OCI-LY3 (cell line): ENCODE measurements around the gene KAZN.

ENCODE experiments used
- H2AFZ ChIP-seq: fragments of 200-600, 300-600 bp; shearing (Covaris generic); 2 replicates; pipeline ENCODE4 v1.6.0; 2014; ENCODE audit warnings: antibody characterized with exemption, low read depth, low read length
- H3K27ac ChIP-seq: fragments of 200-600, 300-600 bp; sonication (generic); 2 replicates; pipeline ENCODE4 v1.5.1; 2014; ENCODE audit warnings: mild to moderate bottlenecking, low read length, moderate library complexity, mixed read lengths
- H3K27me3 ChIP-seq: fragments of 200-600, 300-600 bp; sonication (generic); 2 replicates; pipeline ENCODE4 v1.6.1; 2014; ENCODE audit warnings: low read depth, low read length, mixed read lengths
- H3K36me3 ChIP-seq: fragments of 200-600, 300-600 bp; sonication (generic); replicated peaks from 2 replicates; pipeline ENCODE3; 2014; ENCODE audit warnings: low read depth, low read length, mixed read lengths
- H3K4me1 ChIP-seq: fragments of 300-600, 200-600 bp; sonication (generic); 2 replicates; pipeline ENCODE4 v1.6.1; 2014; ENCODE audit warnings: low read length, mixed read lengths
- H3K4me2 ChIP-seq: fragments of 200-600, 300-600 bp; sonication (generic); 2 replicates; pipeline ENCODE4 v1.6.1; 2014; ENCODE audit warnings: low read length, mixed read lengths
- H3K4me3 ChIP-seq: fragments of 300-600, 200-600 bp; sonication (generic); 2 replicates; pipeline ENCODE4 v1.5.1; 2014; ENCODE audit warnings: antibody characterized with exemption, mild to moderate bottlenecking, low read length, moderate library complexity
- H3K79me2 ChIP-seq: fragments of 300-600, 200-600 bp; shearing (Covaris generic); 2 replicates; pipeline ENCODE4 v1.6.1; 2014; ENCODE audit warnings: mild to moderate bottlenecking, low read length, mixed read lengths
- H3K9ac ChIP-seq: fragments of 300-600, 200-600 bp; shearing (Covaris generic); 2 replicates; pipeline ENCODE4 v1.6.0; 2014; ENCODE audit warnings: mild to moderate bottlenecking, low read length, moderate library complexity
- H3K9me3 ChIP-seq: fragments of 200-600, 300-600 bp; shearing (Covaris generic); 2 replicates; pipeline ENCODE4 v1.6.1; 2014; ENCODE audit warnings: low read length, mixed read lengths; ENCODE audit not compliant: insufficient read depth
- H4K20me1 ChIP-seq: fragments of 200-600, 300-600 bp; sonication (generic); 2 replicates; pipeline ENCODE4 v1.6.1; 2016; ENCODE audit warnings: low read length, mixed read lengths; ENCODE audit not compliant: insufficient read depth
- EZH2phosphoT487 ChIP-seq: fragments of 200-600 bp; shearing (Covaris generic); IDR thresholded peaks from 2 replicates; pipeline ENCODE4 v1.6.1; 2018; ENCODE audit warnings: antibody characterized with exemption, mixed run types, low read depth
- TF ChIP-seq, protein P1 (sequence below): fragments of 200-600, 300-600 bp; sonication (generic); IDR thresholded peaks from 2 replicates; pipeline ENCODE4 v1.5.1; 2014; ENCODE audit warnings: antibody characterized with exemption, low read length, low read depth

Gene KAZN

DNA sequence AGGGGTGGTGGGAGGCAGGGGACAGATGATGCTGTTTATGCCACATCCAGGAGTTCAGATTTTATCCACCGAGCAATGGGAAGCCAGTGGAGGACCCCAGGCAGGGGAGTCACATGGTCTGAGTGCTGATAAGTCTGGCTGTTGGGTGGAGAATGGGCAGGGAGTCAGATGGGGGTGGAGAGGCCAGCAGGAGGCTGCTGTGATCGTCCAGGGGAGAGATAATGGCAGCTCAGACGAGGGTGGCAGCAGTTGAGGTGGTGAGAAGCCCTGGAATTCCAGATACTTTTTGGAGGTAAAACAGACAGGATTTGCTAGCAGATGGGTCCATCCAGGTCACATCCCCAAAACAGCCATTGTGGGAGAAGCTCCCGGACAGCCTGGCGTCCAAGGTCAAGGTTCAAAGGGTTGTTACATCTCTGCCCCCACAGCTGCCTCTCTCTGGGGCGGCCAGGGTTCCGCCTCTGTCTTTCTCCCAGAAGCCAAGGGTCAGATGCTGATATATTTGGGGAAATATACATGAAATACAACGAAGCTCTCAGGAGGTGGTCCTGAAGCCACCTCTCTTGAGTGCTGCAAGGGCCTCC lies 303.0 kb downstream of the KAZN start:
- Histone ChIP-seq H4K20me1 (no peaks in the 10 kb centered on the region), H3K27ac (no peak overlapping the region), H3K79me2 (no peaks in the 10 kb centered on the region), H3K9me3 (no peaks in the 10 kb centered on the region), H3K27me3 (no peaks in the 10 kb centered on the region), H3K4me3 (no peak overlapping the region), H3K4me2 (no peak overlapping the region), H3K4me1 (no peaks in the 10 kb centered on the region), H3K36me3 (no peaks in the 10 kb centered on the region), H3K9ac (no peak overlapping the region), H2AFZ (no peak overlapping the region)
- no peak for TF ChIP-seq EZH2phosphoT487
- TF ChIP-seq, protein P1, sequence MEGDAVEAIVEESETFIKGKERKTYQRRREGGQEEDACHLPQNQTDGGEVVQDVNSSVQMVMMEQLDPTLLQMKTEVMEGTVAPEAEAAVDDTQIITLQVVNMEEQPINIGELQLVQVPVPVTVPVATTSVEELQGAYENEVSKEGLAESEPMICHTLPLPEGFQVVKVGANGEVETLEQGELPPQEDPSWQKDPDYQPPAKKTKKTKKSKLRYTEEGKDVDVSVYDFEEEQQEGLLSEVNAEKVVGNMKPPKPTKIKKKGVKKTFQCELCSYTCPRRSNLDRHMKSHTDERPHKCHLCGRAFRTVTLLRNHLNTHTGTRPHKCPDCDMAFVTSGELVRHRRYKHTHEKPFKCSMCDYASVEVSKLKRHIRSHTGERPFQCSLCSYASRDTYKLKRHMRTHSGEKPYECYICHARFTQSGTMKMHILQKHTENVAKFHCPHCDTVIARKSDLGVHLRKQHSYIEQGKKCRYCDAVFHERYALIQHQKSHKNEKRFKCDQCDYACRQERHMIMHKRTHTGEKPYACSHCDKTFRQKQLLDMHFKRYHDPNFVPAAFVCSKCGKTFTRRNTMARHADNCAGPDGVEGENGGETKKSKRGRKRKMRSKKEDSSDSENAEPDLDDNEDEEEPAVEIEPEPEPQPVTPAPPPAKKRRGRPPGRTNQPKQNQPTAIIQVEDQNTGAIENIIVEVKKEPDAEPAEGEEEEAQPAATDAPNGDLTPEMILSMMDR = no peak

GRCh38 chr1:14903922-14904321 lies 305.4 kb downstream of the KAZN start:
- no peak overlapping the region for H3K27ac ChIP-seq
- TF ChIP-seq EZH2phosphoT487 = no peak
- TF ChIP-seq, protein P1 = no peak
- no peaks in the 10 kb centered on the region for H3K4me1 ChIP-seq
- no peaks in the 10 kb centered on the region for H3K9me3 ChIP-seq
- H2AFZ ChIP-seq = no peak overlapping the region
- no peak overlapping the region for H3K9ac ChIP-seq
- no peak overlapping the region for H3K4me2 ChIP-seq
- H3K4me3 ChIP-seq = no peak overlapping the region
- H3K79me2 ChIP-seq = no peaks in the 10 kb centered on the region
- H4K20me1 ChIP-seq = no peaks in the 10 kb centered on the region
- H3K36me3 ChIP-seq = no peaks in the 10 kb centered on the region
- H3K27me3 ChIP-seq = no peaks in the 10 kb centered on the region

DNA sequence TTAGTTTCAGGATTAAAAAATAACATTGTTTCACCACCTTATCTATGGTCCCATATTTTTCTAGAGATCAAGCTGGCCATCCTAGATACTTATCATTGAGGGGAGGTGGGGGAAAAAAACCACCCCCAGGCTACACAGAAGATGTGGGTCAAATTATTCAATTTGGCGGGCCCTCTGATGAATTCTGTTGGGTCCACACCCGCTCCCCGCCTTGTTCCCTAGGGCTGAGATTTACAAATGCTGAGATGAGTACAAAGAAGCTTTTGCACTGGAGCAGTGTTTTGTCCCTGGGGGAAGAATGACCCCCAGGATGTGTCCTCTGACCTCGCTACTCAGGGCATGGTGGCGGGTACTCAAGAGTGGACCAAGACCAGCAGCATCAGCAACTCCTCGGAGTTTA lies 308.2 kb downstream of the KAZN start:
- Histone ChIP-seq H2AFZ (no peak overlapping the region), H3K79me2 (no peaks in the 10 kb centered on the region), H3K4me3 (no peak overlapping the region), H3K9me3 (no peaks in the 10 kb centered on the region), H3K9ac (no peak overlapping the region), H3K36me3 (no peaks in the 10 kb centered on the region), H4K20me1 (no peaks in the 10 kb centered on the region), H3K4me2 (no peak overlapping the region), H3K27ac (no peak overlapping the region), H3K27me3 (no peaks in the 10 kb centered on the region), H3K4me1 (no peaks in the 10 kb centered on the region)
- TF ChIP-seq, protein P1 = no peak
- no peak for TF ChIP-seq EZH2phosphoT487

DNA sequence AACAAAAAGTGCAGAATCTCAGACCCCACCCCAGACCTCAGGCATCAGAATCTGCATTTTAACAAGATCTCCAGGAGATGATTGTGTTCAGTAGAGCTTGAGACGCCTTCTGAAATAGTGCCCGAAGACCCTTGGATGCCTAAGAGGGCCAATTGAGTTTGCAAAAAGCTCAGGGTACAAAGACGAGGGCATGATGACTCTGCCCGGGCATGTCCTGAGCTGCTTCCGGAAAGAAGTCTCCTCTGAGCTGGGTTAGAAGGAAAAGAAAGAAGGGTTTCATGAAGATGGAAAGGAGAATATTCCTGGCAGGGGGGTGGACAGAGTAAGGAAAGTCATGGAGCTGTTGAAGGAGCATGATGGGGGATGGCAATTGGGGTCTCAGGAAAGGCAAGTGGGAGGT lies 308.9 kb downstream of the KAZN start:
- Histone ChIP-seq H3K36me3 (no peaks in the 10 kb centered on the region), H3K27me3 (no peaks in the 10 kb centered on the region), H4K20me1 (no peaks in the 10 kb centered on the region), H3K27ac (no peak overlapping the region), H3K4me1 (no peaks in the 10 kb centered on the region), H3K4me3 (no peak overlapping the region), H3K4me2 (no peak overlapping the region), H3K9me3 (no peaks in the 10 kb centered on the region), H3K9ac (no peak overlapping the region), H3K79me2 (no peaks in the 10 kb centered on the region), H2AFZ (no peak overlapping the region)
- no peak for TF ChIP-seq EZH2phosphoT487
- TF ChIP-seq, protein P1 = no peak
